Muscle layer of duodenum (tissue), 2 donors: ENCODE measurements around the gene NUP210L.
A peak's percentile ranks its signal among the peaks of the same experiment; 100 is the strongest.

Experiments used
- H3K27ac ChIP-seq: one replicate; pipeline ENCODE4 v1.7.0; 2013; ENCODE audit warnings: mild to moderate bottlenecking, low read length
- H3K27me3 ChIP-seq: one replicate; pipeline ENCODE4 v1.7.0; 2013; ENCODE audit warnings: low read depth, mild to moderate bottlenecking, control low read depth, low read length
- H3K36me3 ChIP-seq, 2 donors: one replicate each; pipeline ENCODE4 v1.7.0; 2013; ENCODE audit warnings: low read length in 2 of 2, control low read depth in 1 of 2, mild to moderate bottlenecking in 1 of 2; ENCODE audit not compliant: insufficient read depth in 2 of 2, control insufficient read depth in 1 of 2
- H3K4me1 ChIP-seq, 2 donors: one replicate each; pipeline ENCODE4 v1.7.0; 2013; ENCODE audit warnings: low read length in 2 of 2, mild to moderate bottlenecking in 2 of 2, control low read depth in 1 of 2, moderate library complexity in 1 of 2; ENCODE audit not compliant: insufficient read depth in 2 of 2, control insufficient read depth in 1 of 2
- H3K4me3 ChIP-seq, 2 donors: one replicate each; pipeline ENCODE4 v1.7.0; 2013; ENCODE audit warnings: low read length in 2 of 2, low read depth in 1 of 2, mild to moderate bottlenecking in 1 of 2
- H3K9me3 ChIP-seq, 2 donors: one replicate each; pipeline ENCODE4 v1.7.0; 2013; ENCODE audit warnings: low read length in 2 of 2, control low read depth in 1 of 2, mild to moderate bottlenecking in 1 of 2; ENCODE audit not compliant: control insufficient read depth in 1 of 2
- donor health status: healthy.

NUP210L gene

DNA sequence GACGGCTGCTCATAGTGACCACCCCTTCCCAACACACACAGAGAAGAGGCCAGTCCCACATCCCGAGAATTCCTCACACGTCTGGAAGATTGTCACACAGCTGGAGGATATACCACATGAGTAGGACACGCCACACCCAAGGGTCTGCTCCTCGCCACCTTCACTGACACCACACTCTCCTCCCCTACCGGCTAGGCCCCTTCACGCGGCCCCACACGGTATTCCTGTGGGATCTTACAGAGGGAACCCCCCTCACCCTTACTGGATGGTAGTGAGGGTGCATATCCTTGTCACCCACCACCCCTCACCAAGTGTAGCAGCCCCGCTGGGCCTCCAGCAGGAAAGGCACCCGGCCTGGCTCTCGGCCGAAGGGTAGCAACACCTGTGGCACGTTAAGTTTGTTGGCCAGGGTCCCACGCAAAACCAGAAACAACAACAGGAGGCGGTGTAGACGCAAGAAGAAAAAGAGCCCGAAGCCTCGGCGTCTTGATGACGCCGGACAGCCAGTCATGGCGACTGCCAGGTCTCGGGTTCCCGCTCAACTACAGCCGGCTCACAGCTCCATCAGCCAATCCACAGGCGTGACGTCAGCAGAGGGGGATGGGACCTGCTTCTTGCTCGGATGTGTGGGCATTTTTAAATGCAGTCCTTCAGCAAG lies at the start of gene NUP210L:
Gene NUP210L, minus strand, starts transcription at position 540 of the 658 bp plus-strand sequence.
- H3K9me3 ChIP-seq, result no peaks in the 10 kb centered on the region
- H3K4me3 ChIP-seq, result no peak within 1 kb of the TSS
- peaks cover 0 to 12% of the 10 kb centered on the region in 2 donors for H3K4me1 ChIP-seq
- H3K27me3 ChIP-seq, result no peaks in the 10 kb centered on the region
- H3K36me3 ChIP-seq, result peaks cover 13 to 21% of the 10 kb centered on the region in 2 donors
- peak within 1 kb of the TSS; percentile 62 for H3K27ac ChIP-seq

DNA sequence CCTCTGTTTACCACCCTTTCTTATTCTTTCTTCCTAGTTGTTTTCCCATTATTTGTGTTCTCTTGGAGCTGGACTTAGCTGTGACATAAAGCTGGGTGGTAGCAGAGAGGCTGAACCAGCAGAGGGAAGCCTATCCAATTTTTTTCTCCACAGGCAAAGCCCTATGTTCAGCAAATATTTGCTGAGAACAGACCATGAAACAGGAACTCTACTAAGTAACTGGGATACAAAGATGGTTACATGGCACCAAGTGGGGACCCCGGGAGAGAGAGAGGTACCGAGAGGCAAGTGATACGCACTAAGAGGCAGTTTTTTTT lies 44.6 kb upstream of the NUP210L start:
- Histone ChIP-seq H3K9me3 (no peaks in the 10 kb centered on the region), H3K36me3 (no peaks in the 10 kb centered on the region), H3K27me3 (no peaks in the 10 kb centered on the region), H3K4me1 (no peaks in the 10 kb centered on the region), H3K27ac (no peak overlapping the region), H3K4me3 (no peak overlapping the region)

DNA sequence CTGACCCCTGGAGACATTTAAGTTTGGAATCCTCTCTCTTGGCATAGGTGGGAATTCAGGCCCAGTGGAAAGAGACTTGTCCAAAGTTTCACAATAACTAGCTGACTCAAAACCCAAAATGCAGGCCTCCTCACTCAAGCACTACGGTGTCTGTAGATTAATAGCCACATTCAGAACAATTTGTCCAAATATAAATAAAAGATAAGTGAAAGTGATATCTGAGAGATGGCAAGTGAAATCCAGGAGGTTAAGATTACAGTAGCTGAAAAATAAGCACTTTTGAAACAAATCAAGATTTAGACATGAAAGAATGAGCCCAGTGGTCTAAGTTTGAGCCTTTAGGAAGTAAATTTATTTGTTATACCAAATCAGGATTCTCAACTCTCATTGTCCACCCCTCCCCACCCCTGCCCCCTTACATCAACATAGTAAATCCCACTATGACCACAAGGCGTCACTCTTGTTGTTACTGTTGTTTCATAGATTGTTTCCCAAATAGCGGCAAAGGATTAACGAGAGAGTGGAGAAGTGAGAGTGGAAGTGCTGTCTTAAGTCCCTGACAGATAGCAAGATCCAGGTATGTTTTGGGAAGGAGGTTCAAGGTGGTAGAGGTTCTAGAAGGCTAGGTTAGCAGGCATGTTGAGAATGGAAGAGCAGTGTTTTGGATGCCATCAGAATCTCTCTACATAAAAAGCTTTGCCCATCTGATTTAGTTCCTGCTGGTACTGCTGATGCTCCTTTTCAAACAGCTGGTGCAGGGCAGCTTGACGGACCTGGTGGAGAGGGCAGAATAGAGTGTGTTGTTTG lies 44.1 kb upstream of the NUP210L start:
- Histone ChIP-seq H3K4me1 (no peaks in the 10 kb centered on the region), H3K27ac (no peak overlapping the region), H3K9me3 (no peaks in the 10 kb centered on the region), H3K36me3 (no peaks in the 10 kb centered on the region), H3K4me3 (no peak overlapping the region), H3K27me3 (no peaks in the 10 kb centered on the region)

DNA sequence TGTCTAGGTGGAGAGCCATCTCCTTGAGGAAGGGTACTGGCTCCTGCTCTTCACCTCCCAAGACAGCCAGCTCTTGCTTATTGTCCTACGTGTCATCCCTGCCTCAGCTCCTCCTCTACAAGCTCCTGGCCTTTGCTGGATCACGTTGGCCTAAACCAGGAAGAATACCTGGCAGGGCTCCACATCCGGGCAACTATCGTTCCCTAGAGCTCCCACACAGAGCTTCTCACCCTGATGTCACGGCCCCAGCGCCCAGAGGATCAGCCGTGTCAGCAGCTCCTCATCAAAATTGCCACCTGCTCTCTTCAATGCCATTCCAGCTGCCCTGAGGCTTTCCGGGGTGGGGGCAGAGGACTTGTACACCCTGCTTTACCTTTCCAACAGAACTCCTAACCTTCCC lies 38.9 kb upstream of the NUP210L start:
- H3K27ac ChIP-seq, result no peak overlapping the region
- H3K9me3 ChIP-seq, result no peaks in the 10 kb centered on the region
- H3K27me3 ChIP-seq, result peaks cover 6% of the 10 kb centered on the region
- H3K4me1 ChIP-seq, result no peaks in the 10 kb centered on the region
- no peaks in the 10 kb centered on the region for H3K36me3 ChIP-seq
- H3K4me3 ChIP-seq, result no peak overlapping the region

DNA sequence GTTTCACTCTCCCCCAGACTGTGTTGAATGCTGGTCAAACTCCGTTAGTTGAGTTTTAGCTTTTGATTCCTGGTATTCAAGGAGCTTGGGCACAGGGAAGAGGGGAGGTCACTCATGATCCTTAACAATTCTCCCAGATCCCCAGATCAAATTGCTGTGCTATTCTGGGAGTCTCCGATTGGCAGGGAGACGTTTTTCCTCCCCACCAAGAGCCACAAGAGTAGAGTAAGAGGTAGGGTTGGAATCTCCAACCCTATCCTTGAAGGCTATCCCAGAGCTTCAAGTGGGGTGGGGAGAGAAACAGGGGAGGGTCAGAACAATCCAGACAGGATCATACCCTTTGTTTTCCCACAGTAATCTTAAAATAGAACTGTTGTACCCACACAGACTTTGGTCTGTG lies 37.6 kb upstream of the NUP210L start:
- Histone ChIP-seq H3K36me3 (no peaks in the 10 kb centered on the region), H3K9me3 (no peaks in the 10 kb centered on the region), H3K4me1 (no peaks in the 10 kb centered on the region), H3K27ac (no peak overlapping the region), H3K27me3 (peaks cover 6% of the 10 kb centered on the region), H3K4me3 (no peak overlapping the region)

DNA sequence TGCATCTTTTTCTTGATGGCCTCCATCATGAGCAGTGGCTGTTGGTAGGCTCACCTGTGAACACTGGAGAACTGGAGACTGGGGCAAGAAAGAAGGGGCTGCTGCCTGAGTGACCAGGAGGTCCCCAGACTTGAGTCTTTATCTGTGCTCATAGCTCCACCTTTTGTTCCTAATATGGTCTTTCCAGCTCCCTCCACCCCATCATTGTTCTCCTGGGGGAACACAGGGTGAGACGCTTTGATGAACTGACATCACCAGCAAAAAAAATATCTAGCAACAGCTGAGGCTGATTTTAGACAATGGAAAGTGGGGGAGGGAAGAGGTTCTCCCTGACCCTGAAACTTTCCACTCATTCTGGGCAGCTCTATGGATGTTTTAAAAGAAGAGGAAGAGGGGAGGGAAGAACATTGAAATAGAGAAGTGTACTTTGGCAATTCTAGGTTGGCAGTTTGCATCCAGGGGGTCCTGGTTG lies 37.2 kb upstream of the NUP210L start, which contains the start of gene TPM3:
Gene TPM3, minus strand, starts transcription at position 111 of the 472 bp plus-strand sequence. Its CDS starts 82 bp downstream, at position 29.
- H3K27ac ChIP-seq, result no peak within 1 kb of the TSS
- no peaks in the 10 kb centered on the region for H3K36me3 ChIP-seq
- no peak within 1 kb of the TSS for H3K4me3 ChIP-seq
- peaks cover 6% of the 10 kb centered on the region for H3K27me3 ChIP-seq
- H3K9me3 ChIP-seq, result no peaks in the 10 kb centered on the region
- H3K4me1 ChIP-seq, result no peaks in the 10 kb centered on the region

DNA sequence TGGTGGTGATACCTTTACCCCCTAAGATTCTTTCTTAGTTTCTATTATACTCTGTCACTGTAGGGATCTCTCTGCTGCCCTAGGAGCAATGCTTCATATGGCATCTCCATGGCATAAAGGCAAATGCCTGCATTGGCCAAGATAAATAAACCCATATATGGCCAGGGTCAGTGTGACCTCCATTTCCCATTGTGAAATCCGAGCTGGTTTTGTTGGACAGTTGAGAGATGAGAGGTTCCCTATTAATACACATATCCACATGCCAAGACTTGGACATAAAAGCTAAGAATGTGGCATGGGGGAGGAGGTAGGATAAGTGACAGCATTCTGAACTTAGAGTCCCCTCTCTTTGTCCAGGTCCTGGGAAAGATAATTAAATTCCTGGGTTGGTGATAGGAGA lies 35.7 kb upstream of the NUP210L start:
- H3K4me3 ChIP-seq, result no peak overlapping the region
- no peak overlapping the region for H3K27ac ChIP-seq

DNA sequence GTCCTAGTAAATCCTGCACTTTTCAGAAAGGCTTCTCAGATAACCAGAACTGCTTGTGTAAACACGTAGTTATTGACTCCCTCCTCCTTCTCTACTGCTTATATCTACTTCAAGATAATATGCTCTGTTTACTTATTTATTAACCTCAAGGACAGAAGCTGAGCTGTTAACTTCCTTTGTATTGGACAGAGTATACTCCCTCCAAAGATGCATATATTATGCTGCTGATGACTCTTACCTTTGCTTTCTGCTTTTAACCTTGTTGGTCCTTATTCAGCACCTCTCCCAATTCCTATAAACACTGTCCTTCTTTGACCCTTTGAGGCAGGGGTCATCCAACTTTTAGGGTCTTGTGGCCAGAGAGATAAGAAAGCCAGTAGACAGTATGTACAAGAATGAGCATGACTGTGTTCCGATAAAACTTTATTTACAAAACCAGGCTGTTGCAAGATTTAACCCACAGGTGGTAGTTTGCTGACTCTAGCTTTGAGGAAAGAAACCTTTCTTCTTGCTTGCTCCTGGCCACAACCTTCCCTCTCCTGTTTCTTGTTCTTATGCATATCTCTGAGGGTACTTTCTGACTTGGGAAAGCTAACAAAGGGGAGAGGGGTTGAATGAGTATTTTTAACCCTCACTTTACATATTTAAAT lies 32.1 kb upstream of the NUP210L start:
- H3K4me3 ChIP-seq, result no peak overlapping the region

More for the DNA sequence above, 35.7 kb upstream of the NUP210L start:
- H3K4me1 ChIP-seq, result no peaks in the 10 kb centered on the region
- peaks cover 6% of the 10 kb centered on the region for H3K27me3 ChIP-seq
- no peaks in the 10 kb centered on the region for H3K9me3 ChIP-seq
- no peaks in the 10 kb centered on the region for H3K36me3 ChIP-seq

DNA sequence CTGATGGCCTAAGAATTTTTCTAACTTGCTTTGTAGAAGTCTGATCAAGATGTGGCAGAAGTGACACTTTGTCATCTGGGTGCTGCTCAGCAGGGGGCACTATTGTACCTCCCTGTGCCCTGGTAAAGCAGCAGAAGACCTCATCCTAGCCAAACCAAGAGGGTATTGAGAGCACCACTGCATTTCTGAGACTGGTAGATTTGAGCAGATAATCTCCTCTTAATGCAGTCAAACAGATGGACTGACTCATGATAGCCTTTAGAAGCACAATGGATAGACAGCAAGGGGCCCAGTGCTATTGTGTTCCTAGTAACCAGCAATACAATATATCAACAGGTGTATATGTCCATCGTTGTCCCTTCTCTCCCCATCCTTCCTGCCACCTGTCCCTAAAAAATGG lies 31.3 kb upstream of the NUP210L start:
- H3K27me3 ChIP-seq, result no peaks in the 10 kb centered on the region
- H3K4me1 ChIP-seq, result peaks cover under 1 to 11% of the 10 kb centered on the region in 2 donors
- H3K9me3 ChIP-seq, result no peaks in the 10 kb centered on the region
- no peak overlapping the region for H3K4me3 ChIP-seq
- no peaks in the 10 kb centered on the region for H3K36me3 ChIP-seq
- H3K27ac ChIP-seq, result no peak overlapping the region

More for the DNA sequence above, 32.1 kb upstream of the NUP210L start:
- H3K9me3 ChIP-seq, result no peaks in the 10 kb centered on the region
- H3K27me3 ChIP-seq, result peaks cover 3% of the 10 kb centered on the region
- no peak overlapping the region for H3K27ac ChIP-seq
- H3K4me1 ChIP-seq, result peaks cover 0 to 3% of the 10 kb centered on the region in 2 donors
- H3K36me3 ChIP-seq, result no peaks in the 10 kb centered on the region

DNA sequence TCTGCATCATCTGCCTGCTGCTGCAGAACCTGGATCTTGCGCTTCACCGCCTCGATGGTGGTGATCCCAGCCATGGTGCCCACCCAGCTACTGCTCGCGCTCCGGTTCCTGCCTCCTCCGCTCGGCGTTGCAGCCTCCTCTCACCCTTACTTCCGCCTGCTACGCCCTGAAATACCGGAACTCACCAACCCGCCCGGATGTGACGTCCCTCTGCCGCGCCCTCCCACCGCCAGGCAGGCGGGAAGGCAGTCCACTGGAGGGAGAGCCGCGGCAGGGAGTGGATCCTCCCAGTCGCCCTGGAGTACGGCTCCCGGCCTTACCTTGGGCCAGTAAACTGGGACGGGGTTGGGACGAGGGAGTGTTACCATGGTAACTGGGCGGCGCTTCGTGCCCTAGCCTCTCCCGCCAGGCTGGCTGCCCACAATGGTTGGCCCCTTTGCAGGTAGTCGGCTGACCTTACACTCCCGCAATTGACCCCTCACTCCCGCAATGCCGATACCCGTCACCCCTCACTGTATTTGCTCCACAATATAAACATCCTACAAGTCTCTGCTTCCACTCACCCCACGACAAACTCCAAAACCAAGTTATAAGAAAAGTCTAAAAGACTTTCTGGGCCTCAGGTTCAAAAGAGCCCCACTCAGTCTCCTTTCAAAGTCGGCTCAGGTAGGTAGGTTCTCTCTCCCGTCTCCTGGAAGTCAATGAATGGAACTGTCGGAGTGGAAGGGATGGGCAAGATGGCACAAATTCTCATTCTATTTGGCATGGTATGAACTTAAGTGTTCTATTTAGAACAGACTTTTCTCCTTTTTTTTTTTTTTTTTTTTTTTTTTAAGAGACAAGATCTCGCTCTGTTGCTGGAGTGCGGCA lies 28.4 kb upstream of the NUP210L start:
- H3K36me3 ChIP-seq, result peaks cover 0 to 4% of the 10 kb centered on the region in 2 donors
- no peaks in the 10 kb centered on the region for H3K9me3 ChIP-seq
- H3K27me3 ChIP-seq, result no peaks in the 10 kb centered on the region
- peaks cover 16 to 40% of the 10 kb centered on the region in 2 donors for H3K4me1 ChIP-seq
- peak overlapping the region; percentile 84 to 95 for H3K4me3 ChIP-seq
- peak overlapping the region; percentile 90 for H3K27ac ChIP-seq
